Neural cell (in vitro differentiated cells): ENCODE data around the gene NRXN2. TPM values are rescaled to one million over a fixed set of nuclear protein-coding genes. Genes with fewer than 3 reads are reported as not detected.

ENCODE experiments used
- H2AFZ ChIP-seq: fragments of 200-600, 300-800 bp; sonication (generic), shearing (Covaris generic); 2 replicates; pipeline ENCODE4 v1.6.0; 2014; ENCODE audit warnings: low read depth, mild to moderate bottlenecking, antibody characterized with exemption, low read length, moderate library complexity
- H3F3A ChIP-seq: fragments of 200-600 bp; shearing (Covaris generic); 2 replicates; pipeline ENCODE4 v1.6.1; 2016; ENCODE audit warnings: mild to moderate bottlenecking, moderate library complexity, mixed read lengths, antibody characterized with exemption, low read length; ENCODE audit not compliant: insufficient read depth, poor library complexity, severe bottlenecking
- H3K27ac ChIP-seq: fragments of 200-600, 300-800 bp; sonication (generic), shearing (Covaris generic); 2 replicates; pipeline ENCODE4 v1.5.1; 2014; ENCODE audit warnings: mild to moderate bottlenecking, low read length, moderate library complexity
- H3K27me3 ChIP-seq: fragments of 300-800, 200-600 bp; sonication (generic), shearing (Covaris generic); 2 replicates; pipeline ENCODE4 v1.6.0; 2014; ENCODE audit warnings: mild to moderate bottlenecking, low read depth, low read length, moderate library complexity; ENCODE audit not compliant: insufficient read depth
- H3K36me3 ChIP-seq: fragments of 300-800, 200-600 bp; sonication (generic), shearing (Covaris generic); 2 replicates; pipeline ENCODE4 v1.5.1; 2014; ENCODE audit warnings: mild to moderate bottlenecking, antibody characterized with exemption, low read length, moderate library complexity; ENCODE audit not compliant: insufficient read depth
- H3K4me2 ChIP-seq: fragments of 300-800, 200-600 bp; sonication (generic), shearing (Covaris generic); 2 replicates; pipeline ENCODE4 v1.6.0; 2014; ENCODE audit warnings: mild to moderate bottlenecking, low read length
- H3K4me3 ChIP-seq: fragments of 300-800, 200-600 bp; sonication (generic), shearing (Covaris generic); 2 replicates; pipeline ENCODE4 v1.5.1; 2014; ENCODE audit warnings: mild to moderate bottlenecking, low read length, moderate library complexity
- H3K79me2 ChIP-seq: fragments of 200-600 bp; shearing (Covaris generic); replicated peaks from 2 replicates; pipeline ENCODE4 v1.6.0; 2014; ENCODE audit warnings: mild to moderate bottlenecking, low read length, moderate library complexity; ENCODE audit not compliant: insufficient read depth
- H3K9ac ChIP-seq: fragments of 300-800, 200-600 bp; sonication (generic), shearing (Covaris generic); 2 replicates; pipeline ENCODE4 v1.6.1; 2016; ENCODE audit warnings: mild to moderate bottlenecking, low read length, mixed read lengths
- H3K9me2 ChIP-seq: fragments of 200-600 bp; shearing (Covaris generic); 2 replicates; pipeline ENCODE4 v1.6.1; 2016; ENCODE audit warnings: mild to moderate bottlenecking, low read length, mixed read lengths; ENCODE audit not compliant: insufficient read depth
- H3K9me3 ChIP-seq: fragments of 200-600, 300-800 bp; sonication (generic), shearing (Covaris generic); 2 replicates; pipeline ENCODE4 v1.6.1; 2016; ENCODE audit warnings: mild to moderate bottlenecking, mixed run types, low read length, moderate library complexity, mixed read lengths
- H4K20me1 ChIP-seq: fragments of 200-600 bp; shearing (Covaris generic); 2 replicates; pipeline ENCODE4 v1.6.1; 2016; ENCODE audit warnings: mild to moderate bottlenecking, mixed run types; ENCODE audit not compliant: insufficient read depth
- CTCF ChIP-seq: fragments of 450-650 bp; IDR thresholded peaks from 2 replicates; pipeline ENCODE4 v1.5.1; 2014; ENCODE audit warnings: antibody characterized with exemption, mild to moderate bottlenecking, moderate library complexity; ENCODE audit not compliant: poor library complexity, severe bottlenecking
- EP300 ChIP-seq: fragments of 450-650 bp; conservative IDR thresholded peaks from 2 replicates; pipeline ENCODE4 v1.6.1; 2014; ENCODE audit warnings: antibody characterized with exemption, mild to moderate bottlenecking, moderate library complexity; ENCODE audit not compliant: poor library complexity, severe bottlenecking
- EZH2 ChIP-seq: fragments of 200-600, 300-800 bp; shearing (Covaris generic), sonication (generic); IDR thresholded peaks from 2 replicates; pipeline ENCODE4 v1.6.1; 2014; ENCODE audit warnings: antibody characterized with exemption, low read length, borderline replicate concordance, mild to moderate bottlenecking; ENCODE audit not compliant: insufficient read depth, poor library complexity, severe bottlenecking
- MXI1 ChIP-seq: fragments of 450-650 bp; conservative IDR thresholded peaks from 2 replicates; pipeline ENCODE4 v1.6.1; 2014; ENCODE audit warnings: antibody characterized with exemption, mild to moderate bottlenecking; ENCODE audit not compliant: poor library complexity, severe bottlenecking
- POLR2AphosphoS5 ChIP-seq: IDR thresholded peaks from 2 replicates; pipeline ENCODE4 v1.6.1; 2012
- RAD21 ChIP-seq: fragments of 450-650 bp; conservative IDR thresholded peaks from 2 replicates; pipeline ENCODE4 v1.6.1; 2014; ENCODE audit warnings: antibody characterized with exemption, mild to moderate bottlenecking, moderate library complexity
- REST ChIP-seq: IDR thresholded peaks from 2 replicates; pipeline ENCODE4 v1.6.1; 2012; ENCODE audit warnings: borderline replicate concordance
- SMC3 ChIP-seq: fragments of 450-650 bp; conservative IDR thresholded peaks from 2 replicates; pipeline ENCODE4 v1.6.1; 2014; ENCODE audit warnings: antibody characterized with exemption, mild to moderate bottlenecking, moderate library complexity; ENCODE audit not compliant: poor library complexity
- TAF1 ChIP-seq: IDR thresholded peaks from 2 replicates; pipeline ENCODE4 v1.6.1; 2012; ENCODE audit warnings: low read depth
- polyA plus RNA-seq: library from polyadenylated mRNA; depleted of rRNA; stranded (reverse); fragments of >200 nt; gene quantifications from 2 replicates; pipeline ENCODE4 v1.2.3, GENCODE V29; 2014

NRXN2 gene
- polyA plus RNA-seq, 1 donor from 2014 or later: 68.0 TPM

- no peak overlapping the region for H3K9ac ChIP-seq
- H3K9me3 ChIP-seq: no peaks in the 10 kb centered on the region
- H3K27ac ChIP-seq: no peak overlapping the region
- no peaks in the 10 kb centered on the region for H4K20me1 ChIP-seq
- TF ChIP-seq EP300 (no peak), POLR2AphosphoS5 (no peak), SMC3 (no peak), EZH2 (no peak), MXI1 (no peak), CTCF (no peak), TAF1 (no peak), RAD21 (no peak)
- H3K4me2 ChIP-seq: no peak overlapping the region
- H2AFZ ChIP-seq: no peak overlapping the region
- H3K79me2 ChIP-seq: no peaks in the 10 kb centered on the region
- H3K27me3 ChIP-seq: no peaks in the 10 kb centered on the region
- peaks cover 16% of the 10 kb centered on the region for H3K36me3 ChIP-seq
- H3K9me2 ChIP-seq: no peaks in the 10 kb centered on the region
- H3F3A ChIP-seq: no peaks in the 10 kb centered on the region
- no peak overlapping the region for H3K4me3 ChIP-seq
Measured at GRCh38 chr11:64629796-64630562, 93.0 kb downstream of the NRXN2 start.

GRCh38 chr11:64629103-64629502 lies 93.9 kb downstream of the NRXN2 start:
- TF ChIP-seq SMC3 (no peak), EP300 (no peak), CTCF (no peak), EZH2 (no peak), POLR2AphosphoS5 (no peak), REST (no peak), MXI1 (no peak), TAF1 (no peak), RAD21 (no peak)
- Histone ChIP-seq H3K27me3 (no peaks in the 10 kb centered on the region), H4K20me1 (no peaks in the 10 kb centered on the region), H2AFZ (no peak overlapping the region), H3K27ac (no peak overlapping the region), H3K36me3 (peaks cover 16% of the 10 kb centered on the region), H3K9me3 (no peaks in the 10 kb centered on the region), H3F3A (no peaks in the 10 kb centered on the region), H3K4me2 (no peak overlapping the region), H3K4me3 (no peak overlapping the region), H3K79me2 (no peaks in the 10 kb centered on the region), H3K9me2 (no peaks in the 10 kb centered on the region), H3K9ac (no peak overlapping the region)
